ENCODE measurements around the gene EXOC6B. TPM values are rescaled to one million over a fixed set of nuclear protein-coding genes. Genes with fewer than 3 reads are reported as not detected.

The EXOC6B gene
- total RNA-seq, 1 experiment from 2014 or later: 11.7 TPM

DNA sequence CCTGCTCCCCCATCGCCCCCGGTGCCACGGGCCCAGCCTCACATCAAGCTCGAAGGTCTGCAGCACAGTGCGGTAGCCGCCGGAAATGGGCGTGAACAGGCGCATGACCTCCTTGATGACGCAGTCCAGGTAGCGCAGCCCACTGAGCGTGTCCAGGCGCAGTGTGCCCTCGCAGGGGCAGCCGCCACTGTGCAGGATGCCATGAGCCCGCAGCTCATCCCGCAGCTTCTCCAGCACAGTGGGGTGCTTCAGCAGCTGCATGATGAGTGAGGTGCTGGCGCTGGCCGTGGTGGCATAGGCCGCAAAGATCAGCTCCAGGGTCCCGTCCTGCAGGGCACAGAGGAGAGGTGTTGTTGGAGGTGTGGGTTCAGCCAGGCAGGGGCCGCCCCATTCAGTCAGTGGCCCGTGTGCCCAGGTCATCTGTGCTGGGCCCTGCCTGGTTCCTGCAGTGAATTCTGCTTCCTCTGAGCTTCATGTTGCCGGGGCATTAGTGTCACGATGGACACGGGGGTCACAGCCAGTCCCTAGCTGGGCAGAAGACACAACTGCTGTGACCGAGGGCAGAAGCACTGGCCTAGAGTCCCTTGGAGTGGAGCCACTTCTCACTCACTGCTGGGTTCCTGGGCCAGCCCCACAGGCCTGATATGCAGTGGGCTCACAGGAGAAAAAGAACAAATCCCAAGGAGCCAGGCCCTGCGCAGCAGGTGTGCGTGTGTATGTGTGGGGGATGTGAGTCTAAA lies 692.7 kb downstream of the EXOC6B start:
- Histone ChIP-seq H3K9me3 (no peaks in the 10 kb centered on the region), H3K27me3 (no peaks in the 10 kb centered on the region), H3K4me3 (no peak overlapping the region), H3K36me3 (peaks cover 65% of the 10 kb centered on the region)
- no peak for DNase-seq

DNA sequence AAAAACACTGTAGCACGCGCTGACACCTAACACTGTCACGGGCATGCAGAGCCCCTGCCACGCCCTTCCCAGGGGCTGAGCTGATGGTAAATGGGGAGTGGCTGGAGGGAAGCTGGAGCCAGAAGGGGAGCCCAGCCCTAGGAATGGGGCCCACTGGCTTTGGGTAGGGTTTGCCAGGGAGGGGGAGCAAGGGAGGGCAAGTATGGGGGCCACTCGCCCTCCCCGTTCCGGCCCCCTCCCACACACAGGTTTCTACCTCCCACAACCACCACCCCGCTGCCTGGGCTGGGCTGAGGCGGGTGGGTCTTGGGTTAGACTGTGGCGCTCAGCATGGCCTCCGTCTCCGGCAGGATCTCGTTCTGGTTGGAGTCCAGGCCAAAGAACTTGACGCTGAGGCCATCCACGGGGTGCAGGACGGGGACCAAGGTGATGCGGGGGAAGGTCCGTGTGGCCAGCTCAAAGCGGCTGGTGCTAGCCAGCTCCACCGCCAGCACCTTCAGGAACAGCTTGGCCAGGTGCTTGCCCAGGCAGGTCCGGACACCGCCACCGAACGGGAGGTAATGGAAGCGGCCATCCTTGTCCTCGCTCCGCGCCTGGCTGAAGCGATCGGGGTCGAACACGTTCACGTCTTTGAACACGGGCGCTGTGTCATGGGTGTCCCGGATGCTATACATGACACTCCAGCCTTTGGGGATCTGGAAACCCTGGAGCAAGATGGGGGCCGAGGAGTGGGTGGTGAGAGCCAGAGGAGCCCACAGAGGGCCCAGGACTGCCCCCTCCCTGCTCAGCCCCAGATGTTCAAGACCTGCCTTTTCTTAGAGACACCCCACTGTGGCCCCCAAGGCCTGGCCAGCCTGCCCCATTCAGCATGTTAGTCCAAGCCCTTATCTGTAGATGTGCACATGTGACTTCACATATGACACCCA lies 693.7 kb downstream of the EXOC6B start:
- H3K4me3 ChIP-seq: no peak overlapping the region
- H3K36me3 ChIP-seq: peaks cover 59% of the 10 kb centered on the region
- DNase-seq: no peak
- H3K9me3 ChIP-seq: no peaks in the 10 kb centered on the region
- H3K27me3 ChIP-seq: no peaks in the 10 kb centered on the region

DNA sequence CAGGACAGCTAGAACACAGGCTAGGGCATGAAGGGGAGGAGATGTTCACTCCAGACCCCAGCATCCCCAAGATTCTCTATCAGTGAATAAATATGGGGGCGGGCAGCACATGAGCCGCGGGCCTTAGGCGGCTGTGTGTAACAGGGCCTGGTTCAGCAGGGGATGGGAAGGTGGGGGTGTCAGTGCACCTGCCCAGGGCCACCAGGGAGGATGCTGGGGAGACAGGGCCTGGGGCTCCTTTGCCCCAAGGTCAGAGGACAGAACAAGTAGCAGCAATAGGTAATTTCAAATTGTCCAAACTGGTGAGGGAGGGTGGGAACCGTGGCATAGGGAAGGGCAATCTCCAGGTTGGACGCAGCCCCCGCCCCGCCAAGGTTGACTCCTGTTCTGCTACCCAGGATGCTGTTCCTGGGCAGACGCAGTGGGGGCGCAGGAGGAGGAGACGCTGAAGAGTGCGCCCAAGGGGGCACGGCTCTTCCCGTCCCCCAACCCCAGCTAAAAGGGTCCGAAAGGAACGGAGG lies 694.4 kb downstream of the EXOC6B start:
- Histone ChIP-seq H3K4me3 (no peak overlapping the region), H3K36me3 (peaks cover 53% of the 10 kb centered on the region), H3K27me3 (no peaks in the 10 kb centered on the region), H3K9me3 (no peaks in the 10 kb centered on the region)
- no peak for DNase-seq

DNA sequence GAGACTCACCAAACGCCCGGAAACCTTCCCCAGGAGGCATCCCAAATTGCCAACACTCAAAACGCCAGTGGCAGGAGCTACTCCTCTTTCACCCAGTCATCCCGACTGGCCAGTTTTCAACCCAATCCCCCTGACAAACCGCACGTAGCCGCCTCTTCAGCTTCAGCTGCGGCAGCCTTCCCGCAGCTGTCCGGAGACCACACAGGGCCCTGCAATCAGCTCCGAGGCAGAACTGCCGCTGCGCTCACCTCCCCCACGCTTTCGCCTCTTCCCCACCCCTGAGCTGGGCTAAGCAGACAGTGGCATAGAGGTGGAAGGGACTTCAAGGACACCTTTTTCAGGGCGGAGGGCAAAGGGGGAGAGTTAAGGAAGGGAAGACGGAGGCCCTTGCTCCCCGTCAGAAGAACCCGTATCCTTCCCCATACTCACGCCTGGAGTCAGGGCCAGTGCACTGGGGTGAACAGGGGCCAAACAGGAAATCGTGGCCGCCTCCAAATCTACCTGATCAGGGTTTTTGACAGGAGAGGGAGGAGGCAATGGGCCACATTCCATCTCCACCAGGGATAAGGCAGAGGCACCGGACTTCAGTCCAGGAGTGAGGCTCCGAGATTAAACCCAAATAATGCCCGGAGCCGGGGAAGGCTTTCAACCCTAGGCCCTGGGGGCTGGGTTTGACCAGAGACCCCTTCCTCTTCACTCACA lies 695.0 kb downstream of the EXOC6B start:
- no peaks in the 10 kb centered on the region for H3K9me3 ChIP-seq
- no peak for DNase-seq

DNA sequence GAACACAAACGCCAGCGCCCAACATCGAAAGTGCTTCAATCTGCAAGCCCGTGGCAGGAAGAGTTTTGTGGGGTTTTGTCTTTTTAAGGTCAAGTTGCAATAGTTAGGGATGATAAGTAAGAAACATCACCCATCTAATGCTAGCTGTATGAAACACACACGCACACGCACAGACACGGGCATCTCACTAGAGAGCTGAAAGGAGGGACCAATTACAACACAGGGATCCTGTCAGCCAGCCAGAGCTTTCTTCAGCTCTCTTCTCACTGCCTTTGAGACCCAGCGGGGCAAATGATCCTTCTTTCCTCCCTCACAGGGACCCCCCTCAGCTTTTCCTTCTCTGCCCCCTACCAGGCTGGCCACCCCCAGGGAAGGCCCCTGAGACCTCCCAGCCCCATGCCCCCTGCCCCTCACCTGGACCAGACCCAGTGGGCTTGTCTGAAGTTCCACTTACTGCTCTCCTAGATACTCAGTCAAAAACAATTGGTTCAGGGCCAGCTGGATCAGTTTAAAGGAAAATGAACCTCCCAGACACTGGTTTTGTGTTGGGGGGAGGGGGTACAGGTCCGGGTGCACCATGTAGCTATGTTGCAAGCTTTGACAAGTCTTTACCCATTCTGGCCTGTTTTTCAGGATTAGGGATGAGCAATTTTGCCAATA lies 696.0 kb downstream of the EXOC6B start:
- DNase-seq: no peak
- H3K27me3 ChIP-seq: no peaks in the 10 kb centered on the region
- H3K9me3 ChIP-seq: no peaks in the 10 kb centered on the region

More for the DNA sequence above, 695.0 kb downstream of the EXOC6B start:
- peaks cover 52% of the 10 kb centered on the region for H3K36me3 ChIP-seq
- H3K4me3 ChIP-seq: no peak overlapping the region
- no peaks in the 10 kb centered on the region for H3K27me3 ChIP-seq

DNA sequence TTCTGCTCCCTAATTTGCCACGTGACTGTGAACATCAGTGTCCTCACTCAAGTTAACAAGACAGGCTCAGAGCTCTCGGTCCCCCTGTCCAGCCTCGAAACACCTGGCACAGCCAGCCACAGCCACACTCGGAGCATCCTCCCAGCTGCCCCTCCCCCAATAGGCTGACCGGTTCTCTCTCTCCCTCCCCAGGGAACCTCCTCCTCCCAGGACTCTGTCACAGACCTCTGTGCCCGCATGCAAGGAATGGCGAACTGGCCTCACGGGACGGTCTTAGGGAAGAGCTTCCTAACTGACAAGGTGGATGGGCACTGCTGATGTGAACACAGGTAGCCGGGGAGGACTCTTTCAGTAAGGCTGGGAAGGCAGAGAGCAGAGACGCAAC lies 697.0 kb downstream of the EXOC6B start:
- Histone ChIP-seq H3K36me3 (peaks cover 44% of the 10 kb centered on the region), H3K9me3 (no peaks in the 10 kb centered on the region), H3K4me3 (no peak overlapping the region), H3K27me3 (no peaks in the 10 kb centered on the region)
- DNase-seq: no peak

More for the DNA sequence above, 696.0 kb downstream of the EXOC6B start:
- Histone ChIP-seq H3K4me3 (no peak overlapping the region), H3K36me3 (peaks cover 47% of the 10 kb centered on the region)

DNA sequence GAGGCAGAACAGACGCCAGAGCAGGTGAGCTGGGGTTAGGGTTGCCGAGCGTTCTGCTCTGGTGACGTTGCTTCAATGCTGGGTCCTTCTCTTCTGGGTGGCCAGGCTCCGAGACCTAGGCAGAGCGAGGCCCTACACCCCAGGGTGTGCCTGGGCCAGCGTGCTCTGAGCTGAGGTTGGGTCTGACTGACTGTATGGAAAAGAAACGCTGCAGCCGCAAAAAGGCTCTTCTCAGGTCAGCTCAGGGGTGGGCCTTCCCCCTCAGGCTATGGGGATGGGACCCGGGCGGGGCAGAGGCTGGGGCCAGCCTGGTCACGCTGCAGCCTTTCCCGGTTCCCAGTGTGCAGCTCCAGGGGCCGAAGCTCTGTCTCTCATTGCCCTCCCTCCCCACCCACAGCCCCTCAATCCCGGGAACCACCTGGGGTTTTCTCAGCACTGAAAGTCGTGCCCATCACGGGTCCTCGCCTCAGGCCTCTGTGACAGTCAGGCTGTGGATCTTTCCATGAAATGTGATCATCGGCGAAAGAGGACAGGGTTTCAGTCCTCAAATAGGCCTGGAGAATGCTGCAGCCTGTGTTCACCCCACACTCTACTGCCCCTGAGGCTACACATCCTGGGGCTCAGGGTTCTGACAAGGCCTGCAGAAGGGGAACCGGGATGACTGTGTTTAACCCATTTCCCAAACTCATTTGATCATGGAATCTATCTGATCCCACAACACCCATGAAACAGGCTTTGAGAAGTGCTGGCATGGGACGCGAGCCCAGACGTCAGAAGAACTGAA lies 697.6 kb downstream of the EXOC6B start:
- Histone ChIP-seq H3K36me3 (peaks cover 38% of the 10 kb centered on the region), H3K9me3 (no peaks in the 10 kb centered on the region), H3K4me3 (no peak overlapping the region), H3K27me3 (no peaks in the 10 kb centered on the region)
- no peak for DNase-seq

DNA sequence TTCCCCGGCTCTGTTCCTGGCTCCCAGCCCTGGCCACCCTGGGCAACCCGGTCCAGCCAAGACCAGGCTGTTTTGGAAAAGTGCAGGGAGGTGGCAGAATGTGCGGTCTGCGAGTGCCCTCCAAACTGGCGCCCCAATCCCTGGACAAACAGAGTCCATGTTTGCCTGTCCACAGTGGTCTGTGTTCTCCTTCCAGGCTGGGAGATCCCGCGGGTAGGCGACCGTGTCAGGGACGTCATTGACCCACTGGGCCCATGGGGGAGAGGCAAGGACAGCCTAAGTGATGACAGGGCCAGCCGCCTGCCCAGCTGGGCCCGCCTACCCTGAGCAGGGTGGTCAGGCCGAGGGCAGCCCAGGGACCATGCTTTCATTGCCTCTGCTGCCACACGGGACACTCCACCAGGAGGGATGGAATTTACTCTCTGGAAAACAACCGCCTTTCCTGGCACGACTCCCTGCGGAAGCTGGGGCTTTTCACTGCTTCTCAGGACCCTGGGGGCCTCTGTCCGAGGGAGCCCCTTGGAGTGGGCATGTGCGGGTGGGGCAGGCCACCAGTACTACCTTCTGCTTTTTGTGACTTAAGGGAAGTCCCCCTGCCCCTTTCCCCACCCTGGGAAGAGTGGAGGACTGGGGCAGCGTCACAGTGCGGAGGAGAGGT lies 698.3 kb downstream of the EXOC6B start:
- H3K4me3 ChIP-seq: no peak overlapping the region
- peaks cover 31% of the 10 kb centered on the region for H3K36me3 ChIP-seq
- no peaks in the 10 kb centered on the region for H3K27me3 ChIP-seq
- no peaks in the 10 kb centered on the region; the same call in 1 of the 2 replicates for H3K9me3 ChIP-seq
- no peak for DNase-seq

DNA sequence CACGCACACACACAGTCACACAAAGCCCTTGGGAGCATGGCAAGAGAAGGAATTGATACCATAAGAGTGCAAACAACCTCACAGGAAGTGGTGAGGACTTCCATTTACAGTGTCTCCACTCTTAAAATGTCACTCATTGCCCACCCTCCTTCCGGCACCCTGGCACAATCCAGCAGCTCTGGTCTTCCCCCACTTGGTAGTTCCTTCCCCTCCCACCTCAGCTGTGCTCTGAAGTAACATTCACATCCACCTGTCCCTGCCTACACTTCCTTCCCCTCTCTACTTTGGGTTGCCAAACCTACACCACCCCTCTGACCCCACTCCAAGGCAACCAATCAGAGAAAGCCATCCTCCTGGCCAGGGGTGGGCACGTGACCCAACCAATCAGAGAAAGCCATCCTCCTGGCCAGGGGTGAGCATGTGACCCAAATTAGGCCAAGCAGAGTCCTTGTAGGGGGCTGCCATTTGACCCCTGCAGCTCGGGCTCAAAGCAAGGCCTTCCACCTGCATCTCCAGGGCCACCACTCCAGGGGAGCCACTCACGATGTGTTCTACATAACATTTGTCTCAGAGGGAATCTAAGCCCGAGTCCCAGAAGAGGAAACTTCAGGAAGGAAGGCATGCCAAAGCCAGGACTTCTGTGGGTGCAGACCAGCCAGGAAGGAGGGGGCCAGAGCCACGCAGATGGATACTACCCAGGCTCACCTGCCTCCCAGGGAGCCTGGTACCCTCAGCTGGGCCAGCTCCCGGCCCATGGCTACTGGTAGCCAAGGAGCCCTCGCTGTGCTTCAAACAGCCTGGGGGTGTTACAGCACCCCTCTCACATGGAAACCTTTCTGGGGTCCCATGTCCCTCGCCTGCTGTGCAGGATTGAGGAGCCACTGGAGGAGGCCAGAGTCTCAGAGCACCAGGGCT lies 699.4 kb downstream of the EXOC6B start:
- Histone ChIP-seq H3K27me3 (no peaks in the 10 kb centered on the region), H3K4me3 (no peak overlapping the region), H3K36me3 (peaks cover 21% of the 10 kb centered on the region), H3K9me3 (no peaks in the 10 kb centered on the region; the same call in 1 of the 2 replicates)
- DNase-seq: no peak

Other genes with a start within 250 kb of the EXOC6B start
- 57.7 and 57.8 TPM in 2 replicates for gene SPR, start 61.4 kb upstream of the EXOC6B start, total RNA-seq (2014; rRNA removed; shearing (Covaris generic); ENCODE audit: low replicate concordance)
- not detected in 2 replicates for gene EMX1, start 91.5 kb upstream of the EXOC6B start, total RNA-seq (2014; rRNA removed; shearing (Covaris generic); ENCODE audit: low replicate concordance)
- gene SFXN5, start 245.7 kb upstream of the EXOC6B start, total RNA-seq (2014; rRNA removed; shearing (Covaris generic); ENCODE audit: low replicate concordance): 2.4 and 6.2 TPM in 2 replicates